Adrenal gland (tissue), 5 donors: Measurements from ENCODE around the gene CCL24.

Experiments
- CTCF ChIP-seq, 6 experiments: fragments of 450-650 bp in 4 of 6; fragments of 200-600 bp in 2 of 6; sonication (generic) in 1 of 6; IDR thresholded peaks; 1 replicate in 5 of 6; 2 replicates in 1 of 6; pipeline versions ENCODE4 v1.5.1 to v1.8.0; 2016 to 2021; ENCODE audit warnings: antibody characterized with exemption in 6 of 6, mild to moderate bottlenecking in 2 of 6, moderate library complexity in 1 of 6
- POLR2A ChIP-seq, 2 donors: fragments of 450-650 bp; IDR thresholded peaks; one replicate each; pipeline ENCODE4 v1.6.1; 2017; ENCODE audit warnings: antibody characterized with exemption in 2 of 2, mild to moderate bottlenecking in 2 of 2, moderate library complexity in 1 of 2
- donor health status: DM: no; HTN: no; CAD: no.

DNA sequence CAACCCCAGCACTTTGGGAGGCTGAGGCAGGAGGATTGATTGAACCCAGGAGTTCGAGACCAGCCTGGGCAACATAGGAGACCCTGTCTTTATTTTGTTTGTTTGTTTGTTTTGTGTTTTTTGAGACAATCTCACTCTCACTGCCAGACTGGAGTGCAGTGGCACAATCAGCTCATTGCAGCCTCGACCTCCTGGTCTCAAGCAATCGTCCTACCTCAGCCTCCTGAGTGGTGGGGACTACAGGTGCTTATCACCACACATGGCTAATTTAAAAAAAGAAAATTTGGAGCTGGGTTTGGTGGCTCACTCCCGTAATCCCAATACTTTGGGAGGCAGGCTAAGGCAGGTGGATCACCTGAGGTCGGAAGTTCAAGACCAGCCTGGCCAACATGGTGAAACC, 30.6 kb upstream of the CCL24 start:
- TF ChIP-seq CTCF (IDR thresholded peaks at IDR 0.05), result no peak
- no peak for TF ChIP-seq POLR2A (IDR thresholded peaks at IDR 0.05)
